SU-DHL-6 (cell line): ENCODE measurements around the gene CLMN.

Experiments used
- CTCF ChIP-seq: fragments of 200-600 bp; sonication (generic); IDR thresholded peaks from one replicate; pipeline ENCODE4 v1.5.1; 2017; ENCODE audit warnings: antibody characterized with exemption, mild to moderate bottlenecking, low read length, moderate library complexity; ENCODE audit not compliant: insufficient read depth, poor library complexity, severe bottlenecking
- EZH2phosphoT487 ChIP-seq: fragments of 200-600 bp; sonication (generic), shearing (Covaris generic); conservative IDR thresholded peaks from 2 replicates; pipeline ENCODE4 v1.6.1; 2018; ENCODE audit warnings: mild to moderate bottlenecking, antibody characterized with exemption, low read length, moderate library complexity, mixed read lengths

- TF ChIP-seq CTCF (no peak), EZH2phosphoT487 (no peak)
These were observed 17.4 kb upstream of the CLMN start for GRCh38 chr14:95337041-95337595.
